ENCODE results near the gene CYSRT1.

The CYSRT1 gene

DNA sequence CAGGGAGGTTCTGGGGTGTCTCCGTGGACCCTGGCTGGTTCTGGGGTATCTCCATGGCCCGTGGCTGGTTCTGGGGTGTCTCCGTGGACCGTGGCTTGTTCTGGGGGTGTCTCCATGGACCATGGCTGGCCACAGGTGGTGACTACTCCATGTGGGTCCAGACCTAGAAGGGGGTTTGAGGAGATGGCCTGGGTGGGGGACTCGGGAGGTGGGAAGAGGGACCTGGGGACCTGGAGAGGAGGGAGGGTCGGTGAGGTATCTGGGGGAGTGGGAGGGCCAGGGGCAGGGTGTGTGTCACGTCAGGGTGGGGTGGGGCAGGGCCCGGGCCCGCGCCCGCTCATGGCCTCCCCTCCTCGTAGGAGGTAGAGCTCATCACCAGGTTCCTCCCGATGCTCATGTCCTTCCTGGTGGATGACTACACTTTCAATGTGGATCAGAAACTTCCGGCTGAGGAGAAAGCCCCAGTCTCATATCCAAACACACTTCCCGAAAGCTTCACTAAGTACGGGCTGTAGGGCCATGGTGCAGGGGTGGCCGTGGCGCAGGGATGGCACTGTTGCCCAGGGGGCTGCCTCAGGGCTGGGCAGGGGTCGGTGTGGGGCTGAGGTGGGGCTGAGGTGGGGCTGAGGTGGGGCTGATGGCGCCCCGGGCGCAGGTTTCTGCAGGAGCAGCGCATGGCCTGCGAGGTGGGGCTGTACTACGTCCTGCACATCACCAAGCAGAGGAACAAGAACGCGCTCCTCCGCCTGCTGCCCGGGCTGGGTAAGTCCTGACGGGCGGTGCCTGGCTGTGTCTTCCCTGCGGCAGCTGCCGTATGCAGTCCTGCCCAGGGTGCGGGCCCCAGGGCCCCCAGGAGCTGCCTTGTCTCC lies 41.8 kb downstream of the CYSRT1 start:
- H3K27me3 ChIP-seq (ENCODE audit: insufficient read depth, low read depth, severe bottlenecking), result no peaks in the 10 kb centered on the region
- no peak overlapping the region for H3K27ac ChIP-seq
- no peak for TF ChIP-seq CTCF (IDR thresholded peaks at IDR 0.05; ENCODE audit: low read depth, low read length)
- H3K36me3 ChIP-seq, result peaks cover 4% of the 10 kb centered on the region; the same call in 1 of the 2 replicates
- no peak overlapping the region for H3K4me3 ChIP-seq (ENCODE audit: low read depth, low read length)
- DNase-seq, result no peak
- H3K9me3 ChIP-seq (ENCODE audit: severe bottlenecking), result no peaks in the 10 kb centered on the region

DNA sequence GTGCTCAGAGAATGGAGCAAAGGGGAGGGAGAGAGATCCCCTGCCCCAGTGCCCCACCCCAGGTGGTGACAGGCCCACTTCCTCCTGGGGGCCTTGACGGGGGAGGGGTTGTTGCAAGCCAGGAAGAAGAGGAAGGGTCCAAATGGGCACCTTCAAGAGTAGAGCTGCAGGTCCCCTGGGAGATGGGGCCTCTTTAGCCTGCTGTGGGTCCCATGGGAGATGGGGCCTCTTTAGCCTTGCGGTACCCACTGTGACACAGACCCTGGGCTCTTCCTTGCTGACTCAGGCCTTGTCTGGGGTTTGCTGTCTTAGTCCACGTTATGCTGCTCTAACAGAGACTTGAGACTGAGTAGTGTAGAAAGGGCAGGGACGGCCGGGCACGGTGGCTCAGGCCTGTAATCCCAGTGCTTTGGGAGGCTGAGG lies 43.0 kb downstream of the CYSRT1 start:
- TF ChIP-seq CTCF (IDR thresholded peaks at IDR 0.05; ENCODE audit: low read depth, low read length), result no peak
- Histone ChIP-seq H3K27ac (no peak overlapping the region), H3K27me3 (ENCODE audit: insufficient read depth, low read depth, severe bottlenecking) (no peaks in the 10 kb centered on the region), H3K4me3 (ENCODE audit: low read depth, low read length) (no peak overlapping the region), H3K36me3 (peaks cover 9% of the 10 kb centered on the region), H3K9me3 (ENCODE audit: severe bottlenecking) (no peaks in the 10 kb centered on the region)
- no peak for DNase-seq

DNA sequence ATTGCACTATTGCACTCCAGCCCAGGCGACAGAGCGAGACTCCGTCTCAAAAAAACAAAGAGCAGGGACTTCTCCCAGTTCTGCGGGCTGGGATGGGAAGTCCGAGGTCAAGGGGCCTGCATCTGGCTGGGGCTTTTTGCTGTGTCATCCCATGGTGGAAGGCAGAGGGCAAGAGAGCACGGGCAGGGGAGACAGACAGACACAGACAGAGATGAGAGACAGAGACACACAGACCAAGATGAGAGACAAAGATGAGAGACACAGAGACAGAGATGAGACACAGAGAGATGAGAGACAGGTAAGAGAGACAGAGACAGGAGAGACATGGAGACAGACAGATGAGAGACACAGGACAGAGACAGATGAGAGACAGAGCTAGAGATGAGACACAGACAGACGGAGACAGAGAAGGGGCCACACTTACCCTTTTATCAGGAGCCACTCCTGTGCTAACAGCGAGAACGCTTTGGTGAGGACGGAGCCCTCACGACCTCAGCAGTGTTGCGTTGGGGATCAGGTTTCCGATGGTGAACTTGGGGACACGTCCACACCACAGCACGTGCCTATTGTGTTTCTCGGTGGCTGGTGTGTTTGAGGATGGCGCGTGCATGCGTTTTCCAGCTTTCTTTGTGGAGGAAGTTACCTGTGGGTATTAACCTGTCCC lies 43.7 kb downstream of the CYSRT1 start:
- Histone ChIP-seq H3K4me3 (ENCODE audit: low read depth, low read length) (no peak overlapping the region), H3K27me3 (ENCODE audit: insufficient read depth, low read depth, severe bottlenecking) (no peaks in the 10 kb centered on the region), H3K27ac (no peak overlapping the region), H3K36me3 (peaks cover 9% of the 10 kb centered on the region), H3K9me3 (ENCODE audit: severe bottlenecking) (no peaks in the 10 kb centered on the region)
- TF ChIP-seq CTCF (IDR thresholded peaks at IDR 0.05; ENCODE audit: low read depth, low read length), result no peak
- DNase-seq, result no peak

- H3K27ac ChIP-seq, result no peak overlapping the region
- no peak overlapping the region for H3K4me3 ChIP-seq (ENCODE audit: low read depth, low read length)
- TF ChIP-seq CTCF (IDR thresholded peaks at IDR 0.05; ENCODE audit: low read depth, low read length), result no peak
- no peak for DNase-seq
- no peaks in the 10 kb centered on the region for H3K27me3 ChIP-seq (ENCODE audit: insufficient read depth, low read depth, severe bottlenecking)
- no peaks in the 10 kb centered on the region for H3K9me3 ChIP-seq (ENCODE audit: severe bottlenecking)
- H3K36me3 ChIP-seq, result peaks cover 9% of the 10 kb centered on the region
Observed at GRCh38 chr9:137269231-137269772, 44.3 kb downstream of the CYSRT1 start.

DNA sequence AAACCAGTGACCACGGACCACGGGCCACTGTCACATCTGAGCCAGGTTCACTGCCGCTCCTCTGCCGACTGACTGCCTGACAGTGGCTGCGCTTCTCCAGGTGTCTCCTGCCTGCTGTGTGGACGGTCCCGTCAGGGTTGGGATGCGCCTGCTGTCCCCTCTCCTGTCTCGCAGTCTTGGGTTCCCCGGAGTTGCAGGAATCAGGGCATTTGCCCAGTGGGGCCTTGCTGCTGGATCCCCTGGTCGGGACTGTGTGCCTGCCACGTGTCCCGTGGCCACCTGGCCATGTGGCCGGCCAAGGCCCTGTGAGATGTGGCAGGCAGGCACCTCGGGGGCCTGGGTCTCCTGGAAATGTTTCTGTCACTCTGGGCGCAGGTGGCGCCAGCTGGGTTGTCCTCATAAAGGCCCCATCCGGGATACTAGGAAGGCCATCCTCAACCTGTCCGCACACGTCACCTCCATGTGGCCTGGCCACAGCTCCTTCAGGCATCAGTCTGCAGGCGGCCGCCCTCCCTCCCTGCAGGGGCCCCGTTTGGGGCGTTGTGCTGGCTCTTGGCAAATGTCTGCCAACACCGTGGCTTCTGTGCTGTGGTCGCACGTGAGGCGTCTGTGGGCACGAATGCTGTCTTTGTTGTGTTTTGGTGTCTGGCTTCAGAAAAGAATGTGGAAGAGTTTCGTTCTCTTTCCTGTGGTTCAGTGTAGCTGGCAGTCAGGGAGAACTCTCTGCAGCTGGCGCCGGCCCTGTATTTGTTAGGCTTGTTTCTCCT lies 46.1 kb downstream of the CYSRT1 start:
- H3K27ac ChIP-seq, result no peak overlapping the region
- H3K4me3 ChIP-seq (ENCODE audit: low read depth, low read length), result no peak overlapping the region
- no peak for TF ChIP-seq CTCF (IDR thresholded peaks at IDR 0.05; ENCODE audit: low read depth, low read length)
- H3K27me3 ChIP-seq (ENCODE audit: insufficient read depth, low read depth, severe bottlenecking), result no peaks in the 10 kb centered on the region
- DNase-seq, result no peak
- peaks cover 9% of the 10 kb centered on the region for H3K36me3 ChIP-seq
- H3K9me3 ChIP-seq (ENCODE audit: severe bottlenecking), result no peaks in the 10 kb centered on the region

All from WERI-Rb-1 (cell line).